NCI-H2196 (cell line): ENCODE measurements around the gene ABCC2.
A peak's percentile ranks its signal among the peaks of the same experiment; 100 is the strongest.
"Not testable (repeated sequence)": the region's sequence is repeated elsewhere in the genome, so short reads cannot be mapped to it uniquely, and the experiment has no call there.

Source experiments
- DNase-seq: peaks from one replicate; lab custom pipeline; 2025; ENCODE audit not compliant: unreplicated experiment; lab: John Stamatoyannopoulos, UW

The ABCC2 gene

GRCh38 chr10:99807786-99808185 is 25.3 kb downstream of the ABCC2 start:
- DNase-seq, result no peak

GRCh38 chr10:99808270-99808669 is 25.8 kb downstream of the ABCC2 start:
- DNase-seq, result no peak

- no peak for DNase-seq
Measured at GRCh38 chr10:99809481-99809880, 27.0 kb downstream of the ABCC2 start.

- DNase-seq, result no peak
Measured at GRCh38 chr10:99809931-99810615, 27.6 kb downstream of the ABCC2 start.

GRCh38 chr10:99812177-99812576 is 29.7 kb downstream of the ABCC2 start:
- DNase-seq, result no peak

GRCh38 chr10:99814143-99814542 is 31.7 kb downstream of the ABCC2 start:
- no peak for DNase-seq

GRCh38 chr10:99815621-99816020 is 33.2 kb downstream of the ABCC2 start:
- no peak for DNase-seq

- DNase-seq, result no peak
Measured at GRCh38 chr10:99827936-99828335, 45.5 kb downstream of the ABCC2 start.

- DNase-seq, result no peak
Measured at GRCh38 chr10:99828464-99828863, 46.0 kb downstream of the ABCC2 start.

- no peak for DNase-seq
Measured at GRCh38 chr10:99832439-99832838, 50.0 kb downstream of the ABCC2 start.

- no peak for DNase-seq
Measured at GRCh38 chr10:99834410-99834809, 52.0 kb downstream of the ABCC2 start.

GRCh38 chr10:99835947-99836346 is 53.5 kb downstream of the ABCC2 start:
- DNase-seq, result no peak

- no peak for DNase-seq
Measured at GRCh38 chr10:99836711-99837110, 54.3 kb downstream of the ABCC2 start.

GRCh38 chr10:99840859-99841258 is 58.4 kb downstream of the ABCC2 start:
- DNase-seq, result not testable (repeated sequence)

- no peak for DNase-seq
Measured at GRCh38 chr10:99841746-99842145, 59.3 kb downstream of the ABCC2 start.

GRCh38 chr10:99843310-99843709 is 60.9 kb downstream of the ABCC2 start:
- no peak for DNase-seq

GRCh38 chr10:99844433-99844955 is 62.1 kb downstream of the ABCC2 start:
- no peak for DNase-seq

- DNase-seq, result peak; percentile 72
Measured at GRCh38 chr10:99845837-99846382, 63.5 kb downstream of the ABCC2 start.

- no peak for DNase-seq
Measured at GRCh38 chr10:99849057-99849456, 66.6 kb downstream of the ABCC2 start.

GRCh38 chr10:99849536-99849935 is 67.1 kb downstream of the ABCC2 start:
- no peak for DNase-seq

GRCh38 chr10:99850021-99850766 is 67.8 kb downstream of the ABCC2 start:
- no peak for DNase-seq

GRCh38 chr10:99850767-99851340 is 68.4 kb downstream of the ABCC2 start:
- DNase-seq, result no peak
